ENCODE results near the gene MOCOS.

Gene MOCOS

GRCh38 chr18:36187193-36187825, at the start of gene MOCOS:
Gene MOCOS, plus strand, starts transcription at chr18:36187497. Its CDS starts 43 bp downstream, at chr18:36187540.
- H3K36me3 ChIP-seq (ENCODE audit: control insufficient read depth, insufficient read depth, low read length), result no peaks in the 10 kb centered on the region
- peak within 1 kb of the TSS; percentile 84 for H3K9ac ChIP-seq (ENCODE audit: low read depth, low read length)
- peaks cover 51% of the 10 kb centered on the region for H3K27me3 ChIP-seq (ENCODE audit: control insufficient read depth, insufficient read depth, low read length)

GRCh38 chr18:36139245-36139644, 48.1 kb upstream of the MOCOS start:
- H3K36me3 ChIP-seq (ENCODE audit: control insufficient read depth, insufficient read depth, low read length), result peaks cover 98% of the 10 kb centered on the region
- no peaks in the 10 kb centered on the region for H3K27me3 ChIP-seq (ENCODE audit: control insufficient read depth, insufficient read depth, low read length)
- H3K4me1 ChIP-seq (ENCODE audit: control insufficient read depth, insufficient read depth, low read length), result no peaks in the 10 kb centered on the region
- no peaks in the 10 kb centered on the region for H3K9me3 ChIP-seq (ENCODE audit: control insufficient read depth, insufficient read depth, low read length)
- H3K27ac ChIP-seq (ENCODE audit: low read depth, low read length), result no peak overlapping the region
- no peak overlapping the region for H3K4me3 ChIP-seq (ENCODE audit: low read depth, low read length)
- no peak overlapping the region for H3K9ac ChIP-seq (ENCODE audit: low read depth, low read length)

More at GRCh38 chr18:36187193-36187825, at the start of gene MOCOS:
- Histone ChIP-seq H3K27ac (ENCODE audit: low read depth, low read length) (no peak within 1 kb of the TSS), H3K4me3 (ENCODE audit: low read depth, low read length) (peak within 1 kb of the TSS; percentile 85), H3K4me1 (ENCODE audit: control insufficient read depth, insufficient read depth, low read length) (peaks cover 17% of the 10 kb centered on the region), H3K9me3 (ENCODE audit: control insufficient read depth, insufficient read depth, low read length) (no peaks in the 10 kb centered on the region)

GRCh38 chr18:36141576-36141975, 45.7 kb upstream of the MOCOS start:
- Histone ChIP-seq H3K4me1 (ENCODE audit: control insufficient read depth, insufficient read depth, low read length) (no peaks in the 10 kb centered on the region), H3K27me3 (ENCODE audit: control insufficient read depth, insufficient read depth, low read length) (no peaks in the 10 kb centered on the region), H3K36me3 (ENCODE audit: control insufficient read depth, insufficient read depth, low read length) (peaks cover 99% of the 10 kb centered on the region), H3K9me3 (ENCODE audit: control insufficient read depth, insufficient read depth, low read length) (no peaks in the 10 kb centered on the region), H3K9ac (ENCODE audit: low read depth, low read length) (no peak overlapping the region), H3K27ac (ENCODE audit: low read depth, low read length) (no peak overlapping the region), H3K4me3 (ENCODE audit: low read depth, low read length) (no peak overlapping the region)

- H3K4me3 ChIP-seq (ENCODE audit: low read depth, low read length), result no peak overlapping the region
- H3K9ac ChIP-seq (ENCODE audit: low read depth, low read length), result no peak overlapping the region
- no peaks in the 10 kb centered on the region for H3K27me3 ChIP-seq (ENCODE audit: control insufficient read depth, insufficient read depth, low read length)
- no peaks in the 10 kb centered on the region for H3K9me3 ChIP-seq (ENCODE audit: control insufficient read depth, insufficient read depth, low read length)
- H3K4me1 ChIP-seq (ENCODE audit: control insufficient read depth, insufficient read depth, low read length), result no peaks in the 10 kb centered on the region
- no peak overlapping the region for H3K27ac ChIP-seq (ENCODE audit: low read depth, low read length)
- peaks cover 99% of the 10 kb centered on the region for H3K36me3 ChIP-seq (ENCODE audit: control insufficient read depth, insufficient read depth, low read length)
Observed at GRCh38 chr18:36142751-36143150, 44.5 kb upstream of the MOCOS start.

- Histone ChIP-seq H3K27ac (ENCODE audit: low read depth, low read length) (no peak overlapping the region), H3K36me3 (ENCODE audit: control insufficient read depth, insufficient read depth, low read length) (peaks cover 98% of the 10 kb centered on the region), H3K4me3 (ENCODE audit: low read depth, low read length) (no peak overlapping the region), H3K4me1 (ENCODE audit: control insufficient read depth, insufficient read depth, low read length) (no peaks in the 10 kb centered on the region), H3K27me3 (ENCODE audit: control insufficient read depth, insufficient read depth, low read length) (no peaks in the 10 kb centered on the region), H3K9me3 (ENCODE audit: control insufficient read depth, insufficient read depth, low read length) (no peaks in the 10 kb centered on the region), H3K9ac (ENCODE audit: low read depth, low read length) (no peak overlapping the region)
Observed at GRCh38 chr18:36143391-36143790, 43.9 kb upstream of the MOCOS start.

GRCh38 chr18:36149514-36150289, 37.6 kb upstream of the MOCOS start:
- H3K4me3 ChIP-seq (ENCODE audit: low read depth, low read length), result no peak overlapping the region
- H3K9ac ChIP-seq (ENCODE audit: low read depth, low read length), result no peak overlapping the region
- H3K27me3 ChIP-seq (ENCODE audit: control insufficient read depth, insufficient read depth, low read length), result no peaks in the 10 kb centered on the region
- no peaks in the 10 kb centered on the region for H3K4me1 ChIP-seq (ENCODE audit: control insufficient read depth, insufficient read depth, low read length)
- H3K9me3 ChIP-seq (ENCODE audit: control insufficient read depth, insufficient read depth, low read length), result no peaks in the 10 kb centered on the region
- H3K36me3 ChIP-seq (ENCODE audit: control insufficient read depth, insufficient read depth, low read length), result peaks cover 98% of the 10 kb centered on the region
- no peak overlapping the region for H3K27ac ChIP-seq (ENCODE audit: low read depth, low read length)

GRCh38 chr18:36152781-36153180, 34.5 kb upstream of the MOCOS start:
- no peak overlapping the region for H3K4me3 ChIP-seq (ENCODE audit: low read depth, low read length)
- H3K9me3 ChIP-seq (ENCODE audit: control insufficient read depth, insufficient read depth, low read length), result no peaks in the 10 kb centered on the region
- H3K9ac ChIP-seq (ENCODE audit: low read depth, low read length), result no peak overlapping the region
- no peaks in the 10 kb centered on the region for H3K4me1 ChIP-seq (ENCODE audit: control insufficient read depth, insufficient read depth, low read length)
- H3K27me3 ChIP-seq (ENCODE audit: control insufficient read depth, insufficient read depth, low read length), result no peaks in the 10 kb centered on the region
- H3K36me3 ChIP-seq (ENCODE audit: control insufficient read depth, insufficient read depth, low read length), result peaks cover 98% of the 10 kb centered on the region
- H3K27ac ChIP-seq (ENCODE audit: low read depth, low read length), result no peak overlapping the region

GRCh38 chr18:36153203-36153602, 34.1 kb upstream of the MOCOS start:
- no peaks in the 10 kb centered on the region for H3K9me3 ChIP-seq (ENCODE audit: control insufficient read depth, insufficient read depth, low read length)
- H3K27ac ChIP-seq (ENCODE audit: low read depth, low read length), result no peak overlapping the region
- H3K4me3 ChIP-seq (ENCODE audit: low read depth, low read length), result no peak overlapping the region
- H3K27me3 ChIP-seq (ENCODE audit: control insufficient read depth, insufficient read depth, low read length), result no peaks in the 10 kb centered on the region
- no peaks in the 10 kb centered on the region for H3K4me1 ChIP-seq (ENCODE audit: control insufficient read depth, insufficient read depth, low read length)
- no peak overlapping the region for H3K9ac ChIP-seq (ENCODE audit: low read depth, low read length)
- H3K36me3 ChIP-seq (ENCODE audit: control insufficient read depth, insufficient read depth, low read length), result peaks cover 99% of the 10 kb centered on the region

- Histone ChIP-seq H3K27me3 (ENCODE audit: control insufficient read depth, insufficient read depth, low read length) (no peaks in the 10 kb centered on the region), H3K9me3 (ENCODE audit: control insufficient read depth, insufficient read depth, low read length) (no peaks in the 10 kb centered on the region), H3K4me1 (ENCODE audit: control insufficient read depth, insufficient read depth, low read length) (no peaks in the 10 kb centered on the region), H3K4me3 (ENCODE audit: low read depth, low read length) (no peak overlapping the region), H3K27ac (ENCODE audit: low read depth, low read length) (no peak overlapping the region), H3K9ac (ENCODE audit: low read depth, low read length) (no peak overlapping the region), H3K36me3 (ENCODE audit: control insufficient read depth, insufficient read depth, low read length) (peaks cover 99% of the 10 kb centered on the region)
Observed at GRCh38 chr18:36153771-36154170, 33.5 kb upstream of the MOCOS start.

GRCh38 chr18:36155851-36156757, 31.2 kb upstream of the MOCOS start:
- H3K27me3 ChIP-seq (ENCODE audit: control insufficient read depth, insufficient read depth, low read length), result no peaks in the 10 kb centered on the region
- no peaks in the 10 kb centered on the region for H3K9me3 ChIP-seq (ENCODE audit: control insufficient read depth, insufficient read depth, low read length)
- no peak overlapping the region for H3K4me3 ChIP-seq (ENCODE audit: low read depth, low read length)
- no peak overlapping the region for H3K27ac ChIP-seq (ENCODE audit: low read depth, low read length)
- peaks cover 98% of the 10 kb centered on the region for H3K36me3 ChIP-seq (ENCODE audit: control insufficient read depth, insufficient read depth, low read length)
- H3K9ac ChIP-seq (ENCODE audit: low read depth, low read length), result no peak overlapping the region
- no peaks in the 10 kb centered on the region for H3K4me1 ChIP-seq (ENCODE audit: control insufficient read depth, insufficient read depth, low read length)
